ENCODE results near the gene MIGA1.

MIGA1 gene

GRCh38 chr1:77847621-77848080, 68.2 kb downstream of the MIGA1 start:
- Histone ChIP-seq H3K4me1 (ENCODE audit: insufficient read depth, insufficient read length) (no peaks in the 10 kb centered on the region), H3K36me3 (ENCODE audit: insufficient read depth, insufficient read length, low read length) (peaks cover 22% of the 10 kb centered on the region), H3K4me3 (ENCODE audit: insufficient read length, low read depth) (no peak overlapping the region), H3K27me3 (ENCODE audit: insufficient read depth, insufficient read length) (no peaks in the 10 kb centered on the region), H3K9me3 (ENCODE audit: insufficient read depth, low read length) (no peaks in the 10 kb centered on the region), H3K9ac (ENCODE audit: insufficient read length, low read depth) (no peak overlapping the region)
- no peak for DNase-seq (ENCODE audit: low read depth, low spot score)
- TF ChIP-seq ZNF274 (IDR thresholded peaks at IDR 0.05; ENCODE audit: low read depth, low read length) (no peak), YY1 (IDR thresholded peaks at IDR 0.05; ENCODE audit: insufficient read depth, insufficient read length) (no peak), SUZ12 (IDR thresholded peaks at IDR 0.05; ENCODE audit: extremely low read depth, insufficient read depth, insufficient read length) (no peak)

- TF ChIP-seq ZNF274 (IDR thresholded peaks at IDR 0.05; ENCODE audit: low read depth, low read length) = no peak
- TF ChIP-seq SUZ12 (IDR thresholded peaks at IDR 0.05; ENCODE audit: extremely low read depth, insufficient read depth, insufficient read length) = no peak
- TF ChIP-seq YY1 (IDR thresholded peaks at IDR 0.05; ENCODE audit: insufficient read depth, insufficient read length) = no peak
- H3K36me3 ChIP-seq (ENCODE audit: insufficient read depth, insufficient read length, low read length) = peaks cover 6% of the 10 kb centered on the region
- no peak overlapping the region for H3K4me3 ChIP-seq (ENCODE audit: insufficient read length, low read depth)
Measured at GRCh38 chr1:77850082-77850481, 70.6 kb downstream of the MIGA1 start.

GRCh38 chr1:77857552-77857951, 78.1 kb downstream of the MIGA1 start:
- no peak overlapping the region for H3K4me3 ChIP-seq (ENCODE audit: insufficient read length, low read depth)
- peaks cover 6% of the 10 kb centered on the region for H3K36me3 ChIP-seq (ENCODE audit: insufficient read depth, insufficient read length, low read length)
- peaks cover 6% of the 10 kb centered on the region; the same call in 1 of the 2 replicates for H3K9me3 ChIP-seq (ENCODE audit: insufficient read depth, low read length)
- H3K9ac ChIP-seq (ENCODE audit: insufficient read length, low read depth) = no peak overlapping the region
- no peak for DNase-seq (ENCODE audit: low read depth, low spot score)
- TF ChIP-seq SUZ12 (IDR thresholded peaks at IDR 0.05; ENCODE audit: extremely low read depth, insufficient read depth, insufficient read length) (no peak), YY1 (IDR thresholded peaks at IDR 0.05; ENCODE audit: insufficient read depth, insufficient read length) (no peak), ZNF274 (IDR thresholded peaks at IDR 0.05; ENCODE audit: low read depth, low read length) (no peak)
- H3K27me3 ChIP-seq (ENCODE audit: insufficient read depth, insufficient read length) = no peaks in the 10 kb centered on the region
- no peaks in the 10 kb centered on the region for H3K4me1 ChIP-seq (ENCODE audit: insufficient read depth, insufficient read length)

More at GRCh38 chr1:77850082-77850481, 70.6 kb downstream of the MIGA1 start:
- no peak for DNase-seq (ENCODE audit: low read depth, low spot score)
- Histone ChIP-seq H3K27me3 (ENCODE audit: insufficient read depth, insufficient read length) (no peaks in the 10 kb centered on the region), H3K4me1 (ENCODE audit: insufficient read depth, insufficient read length) (no peaks in the 10 kb centered on the region), H3K9me3 (ENCODE audit: insufficient read depth, low read length) (no peaks in the 10 kb centered on the region), H3K9ac (ENCODE audit: insufficient read length, low read depth) (no peak overlapping the region)

GRCh38 chr1:77858725-77859124, 79.3 kb downstream of the MIGA1 start:
- Histone ChIP-seq H3K4me3 (ENCODE audit: insufficient read length, low read depth) (no peak overlapping the region), H3K27me3 (ENCODE audit: insufficient read depth, insufficient read length) (no peaks in the 10 kb centered on the region), H3K36me3 (ENCODE audit: insufficient read depth, insufficient read length, low read length) (peaks cover 6% of the 10 kb centered on the region), H3K9me3 (ENCODE audit: insufficient read depth, low read length) (peaks cover 6% of the 10 kb centered on the region; the same call in 1 of the 2 replicates), H3K9ac (ENCODE audit: insufficient read length, low read depth) (no peak overlapping the region), H3K4me1 (ENCODE audit: insufficient read depth, insufficient read length) (no peaks in the 10 kb centered on the region)
- no peak for TF ChIP-seq ZNF274 (IDR thresholded peaks at IDR 0.05; ENCODE audit: low read depth, low read length)
- no peak for TF ChIP-seq SUZ12 (IDR thresholded peaks at IDR 0.05; ENCODE audit: extremely low read depth, insufficient read depth, insufficient read length)
- no peak for TF ChIP-seq YY1 (IDR thresholded peaks at IDR 0.05; ENCODE audit: insufficient read depth, insufficient read length)
- no peak for DNase-seq (ENCODE audit: low read depth, low spot score)

- Histone ChIP-seq H3K36me3 (ENCODE audit: insufficient read depth, insufficient read length, low read length) (peaks cover 6% of the 10 kb centered on the region), H3K27me3 (ENCODE audit: insufficient read depth, insufficient read length) (no peaks in the 10 kb centered on the region), H3K4me1 (ENCODE audit: insufficient read depth, insufficient read length) (no peaks in the 10 kb centered on the region), H3K9me3 (ENCODE audit: insufficient read depth, low read length) (peaks cover 6% of the 10 kb centered on the region; the same call in 1 of the 2 replicates), H3K9ac (ENCODE audit: insufficient read length, low read depth) (no peak overlapping the region), H3K4me3 (ENCODE audit: insufficient read length, low read depth) (no peak overlapping the region)
- DNase-seq (ENCODE audit: low read depth, low spot score) = no peak
- TF ChIP-seq SUZ12 (IDR thresholded peaks at IDR 0.05; ENCODE audit: extremely low read depth, insufficient read depth, insufficient read length) (no peak), ZNF274 (IDR thresholded peaks at IDR 0.05; ENCODE audit: low read depth, low read length) (no peak), YY1 (IDR thresholded peaks at IDR 0.05; ENCODE audit: insufficient read depth, insufficient read length) (no peak)
Measured at GRCh38 chr1:77859248-77859647, 79.8 kb downstream of the MIGA1 start.

- TF ChIP-seq ZNF274 (IDR thresholded peaks at IDR 0.05; ENCODE audit: low read depth, low read length) = no peak
- TF ChIP-seq YY1 (IDR thresholded peaks at IDR 0.05; ENCODE audit: insufficient read depth, insufficient read length) = no peak
- no peak for TF ChIP-seq SUZ12 (IDR thresholded peaks at IDR 0.05; ENCODE audit: extremely low read depth, insufficient read depth, insufficient read length)
- Histone ChIP-seq H3K4me3 (ENCODE audit: insufficient read length, low read depth) (no peak overlapping the region), H3K27me3 (ENCODE audit: insufficient read depth, insufficient read length) (no peaks in the 10 kb centered on the region), H3K36me3 (ENCODE audit: insufficient read depth, insufficient read length, low read length) (peaks cover 16% of the 10 kb centered on the region), H3K4me1 (ENCODE audit: insufficient read depth, insufficient read length) (peaks cover 2% of the 10 kb centered on the region), H3K9ac (ENCODE audit: insufficient read length, low read depth) (no peak overlapping the region), H3K9me3 (ENCODE audit: insufficient read depth, low read length) (peaks cover 5% of the 10 kb centered on the region; the same call in 1 of the 2 replicates)
- peak; percentile 20 for DNase-seq (ENCODE audit: low read depth, low spot score)
Measured at GRCh38 chr1:77866296-77866695, 86.8 kb downstream of the MIGA1 start.

GRCh38 chr1:77872645-77873044, 93.2 kb downstream of the MIGA1 start:
- no peak overlapping the region for H3K9ac ChIP-seq (ENCODE audit: insufficient read length, low read depth)
- H3K27me3 ChIP-seq (ENCODE audit: insufficient read depth, insufficient read length) = no peaks in the 10 kb centered on the region
- no peak for DNase-seq (ENCODE audit: low read depth, low spot score)
- peaks cover 2% of the 10 kb centered on the region for H3K4me1 ChIP-seq (ENCODE audit: insufficient read depth, insufficient read length)
- peaks cover 26% of the 10 kb centered on the region for H3K36me3 ChIP-seq (ENCODE audit: insufficient read depth, insufficient read length, low read length)
- TF ChIP-seq ZNF274 (IDR thresholded peaks at IDR 0.05; ENCODE audit: low read depth, low read length) (no peak), YY1 (IDR thresholded peaks at IDR 0.05; ENCODE audit: insufficient read depth, insufficient read length) (no peak)
- H3K9me3 ChIP-seq (ENCODE audit: insufficient read depth, low read length) = peaks cover 5% of the 10 kb centered on the region; the same call in 1 of the 2 replicates
- no peak overlapping the region for H3K4me3 ChIP-seq (ENCODE audit: insufficient read length, low read depth)
